22Rv1 (cell line): ENCODE data around the gene GPR27.

Experiments
- CTCF ChIP-seq: fragments of 450-650 bp; IDR thresholded peaks from 2 replicates; pipeline ENCODE4 v1.5.1; 2017; ENCODE audit warnings: mild to moderate bottlenecking
- ZFX ChIP-seq: fragments of 450-650 bp; IDR thresholded peaks from 2 replicates; pipeline ENCODE4 v1.6.1; 2017; ENCODE audit warnings: antibody characterized with exemption, borderline replicate concordance

- TF ChIP-seq CTCF = no peak
- TF ChIP-seq ZFX = no peak
Measured at GRCh38 chr3:71708476-71709105, 45.1 kb upstream of the GPR27 start.
